Activated T-cell treated with anti-CD3 and anti-CD28 coated beads, Interleukin-2, amount 50 U/mL, for 24 hours (primary cell): ENCODE data around the gene TMPRSS4.
"Not testable (repeated sequence)": the region's sequence is repeated elsewhere in the genome, so short reads cannot be mapped to it uniquely, and the experiment has no call there.

Experiments used
- DNase-seq: peaks from one replicate; pipeline ENCODE4 v3.0.0-alpha.2; 2020
- H3K27ac Mint-ChIP-seq: 2 replicates; pipeline ENCODE4 v1.8.0; 2020; ENCODE audit warnings: mild to moderate bottlenecking, mixed read lengths
- H3K27me3 Mint-ChIP-seq: 2 replicates; pipeline ENCODE4 v1.8.0; 2020; ENCODE audit warnings: mixed read lengths
- H3K36me3 Mint-ChIP-seq: 2 replicates; pipeline ENCODE4 v1.8.0; 2020; ENCODE audit warnings: low read depth, mixed read lengths
- H3K4me1 Mint-ChIP-seq: 2 replicates; pipeline ENCODE4 v1.8.0; 2020; ENCODE audit warnings: low read depth, mixed read lengths
- H3K4me3 Mint-ChIP-seq: 2 replicates; pipeline ENCODE4 v1.8.0; 2020; ENCODE audit warnings: mild to moderate bottlenecking, moderate library complexity, mixed read lengths
- H3K9me3 Mint-ChIP-seq: 2 replicates; pipeline ENCODE4 v1.8.0; 2020; ENCODE audit warnings: mixed read lengths

Gene TMPRSS4

GRCh38 chr11:118062181-118062580, 14.7 kb upstream of the TMPRSS4 start:
- not testable (repeated sequence) for H3K9me3 Mint-ChIP-seq, H3K36me3 Mint-ChIP-seq, H3K27me3 Mint-ChIP-seq, H3K4me1 Mint-ChIP-seq, DNase-seq, H3K4me3 Mint-ChIP-seq, H3K27ac Mint-ChIP-seq

GRCh38 chr11:118062631-118063030, 14.2 kb upstream of the TMPRSS4 start:
- H3K36me3 Mint-ChIP-seq, H3K9me3 Mint-ChIP-seq, H3K4me1 Mint-ChIP-seq, H3K4me3 Mint-ChIP-seq, H3K27me3 Mint-ChIP-seq, H3K27ac Mint-ChIP-seq, DNase-seq: not testable (repeated sequence)

- Mint-ChIP-seq H3K27me3 (no peaks in the 10 kb centered on the region), H3K27ac (no peak overlapping the region), H3K36me3 (no peaks in the 10 kb centered on the region), H3K4me3 (no peak overlapping the region), H3K9me3 (no peaks in the 10 kb centered on the region), H3K4me1 (no peaks in the 10 kb centered on the region)
- no peak for DNase-seq
These were observed 11.9 kb upstream of the TMPRSS4 start for GRCh38 chr11:118064956-118065355.

GRCh38 chr11:118065384-118065783, 11.5 kb upstream of the TMPRSS4 start:
- Mint-ChIP-seq H3K36me3 (no peaks in the 10 kb centered on the region), H3K4me3 (no peak overlapping the region), H3K4me1 (no peaks in the 10 kb centered on the region), H3K27ac (no peak overlapping the region), H3K9me3 (no peaks in the 10 kb centered on the region), H3K27me3 (no peaks in the 10 kb centered on the region)
- no peak for DNase-seq

- Mint-ChIP-seq H3K4me1 (peaks cover 2% of the 10 kb centered on the region), H3K9me3 (no peaks in the 10 kb centered on the region), H3K36me3 (no peaks in the 10 kb centered on the region), H3K27ac (no peak overlapping the region), H3K4me3 (no peak overlapping the region), H3K27me3 (no peaks in the 10 kb centered on the region)
- DNase-seq = no peak
These were observed 9.9 kb upstream of the TMPRSS4 start for GRCh38 chr11:118067006-118067405.

GRCh38 chr11:118068206-118068944, 8.5 kb upstream of the TMPRSS4 start:
- Mint-ChIP-seq H3K27ac (no peak overlapping the region), H3K4me1 (peaks cover 2% of the 10 kb centered on the region), H3K9me3 (no peaks in the 10 kb centered on the region), H3K27me3 (no peaks in the 10 kb centered on the region), H3K36me3 (no peaks in the 10 kb centered on the region), H3K4me3 (no peak overlapping the region)
- DNase-seq = no peak

GRCh38 chr11:118068945-118069612, 7.8 kb upstream of the TMPRSS4 start:
- no peak for DNase-seq
- no peaks in the 10 kb centered on the region for H3K27me3 Mint-ChIP-seq
- no peaks in the 10 kb centered on the region for H3K9me3 Mint-ChIP-seq
- H3K4me1 Mint-ChIP-seq = peaks cover 2% of the 10 kb centered on the region
- no peak overlapping the region for H3K27ac Mint-ChIP-seq
- H3K36me3 Mint-ChIP-seq = no peaks in the 10 kb centered on the region
- H3K4me3 Mint-ChIP-seq = no peak overlapping the region

- Mint-ChIP-seq H3K9me3 (no peaks in the 10 kb centered on the region), H3K4me1 (peaks cover 2% of the 10 kb centered on the region), H3K27ac (no peak overlapping the region), H3K36me3 (no peaks in the 10 kb centered on the region), H3K27me3 (no peaks in the 10 kb centered on the region), H3K4me3 (no peak overlapping the region)
- no peak for DNase-seq
These were observed 5.4 kb upstream of the TMPRSS4 start for GRCh38 chr11:118071416-118072030.

GRCh38 chr11:118073554-118073953, 3.3 kb upstream of the TMPRSS4 start:
- Mint-ChIP-seq H3K9me3 (no peaks in the 10 kb centered on the region), H3K4me3 (no peak overlapping the region), H3K36me3 (no peaks in the 10 kb centered on the region), H3K27ac (no peak overlapping the region), H3K27me3 (no peaks in the 10 kb centered on the region), H3K4me1 (peaks cover 2% of the 10 kb centered on the region)
- no peak for DNase-seq

GRCh38 chr11:118074091-118074685, 2.7 kb upstream of the TMPRSS4 start:
- H3K9me3 Mint-ChIP-seq = no peaks in the 10 kb centered on the region
- H3K4me1 Mint-ChIP-seq = peaks cover 2% of the 10 kb centered on the region
- H3K36me3 Mint-ChIP-seq = no peaks in the 10 kb centered on the region
- no peak overlapping the region for H3K27ac Mint-ChIP-seq
- no peak for DNase-seq
- H3K27me3 Mint-ChIP-seq = no peaks in the 10 kb centered on the region
- H3K4me3 Mint-ChIP-seq = no peak overlapping the region

- Mint-ChIP-seq H3K4me1 (peaks cover 2% of the 10 kb centered on the region), H3K9me3 (no peaks in the 10 kb centered on the region), H3K27ac (no peak overlapping the region), H3K27me3 (no peaks in the 10 kb centered on the region), H3K4me3 (no peak overlapping the region), H3K36me3 (no peaks in the 10 kb centered on the region)
- no peak for DNase-seq
These were observed 2.1 kb upstream of the TMPRSS4 start for GRCh38 chr11:118074785-118075184.

- DNase-seq = no peak
- no peaks in the 10 kb centered on the region for H3K4me1 Mint-ChIP-seq
- no peak overlapping the region for H3K27ac Mint-ChIP-seq
- H3K9me3 Mint-ChIP-seq = no peaks in the 10 kb centered on the region
- H3K27me3 Mint-ChIP-seq = no peaks in the 10 kb centered on the region
- H3K36me3 Mint-ChIP-seq = no peaks in the 10 kb centered on the region
- no peak overlapping the region for H3K4me3 Mint-ChIP-seq
These were observed 2.1 kb downstream of the TMPRSS4 start for GRCh38 chr11:118078911-118079411.

- Mint-ChIP-seq H3K27ac (no peak overlapping the region), H3K27me3 (no peaks in the 10 kb centered on the region), H3K4me1 (no peaks in the 10 kb centered on the region), H3K36me3 (no peaks in the 10 kb centered on the region), H3K9me3 (no peaks in the 10 kb centered on the region), H3K4me3 (no peak overlapping the region)
- DNase-seq = no peak
These were observed 2.6 kb downstream of the TMPRSS4 start for GRCh38 chr11:118079491-118079890.

- Mint-ChIP-seq H3K27me3 (no peaks in the 10 kb centered on the region), H3K4me1 (no peaks in the 10 kb centered on the region), H3K4me3 (no peak overlapping the region), H3K36me3 (no peaks in the 10 kb centered on the region), H3K27ac (no peak overlapping the region), H3K9me3 (no peaks in the 10 kb centered on the region)
- no peak for DNase-seq
These were observed 3.4 kb downstream of the TMPRSS4 start for GRCh38 chr11:118080296-118080695.
